ENCODE results near the gene SAA1. TPM values are rescaled to one million over a fixed set of nuclear protein-coding genes. Genes with fewer than 3 reads are reported as not detected.

The SAA1 gene
- total and polyA plus RNA-seq, 9 of the 15 experiments (the other 6 are each of a cell fraction or from before 2014, with no cell fraction given): 6.3 TPM; not detected in 8

DNA sequence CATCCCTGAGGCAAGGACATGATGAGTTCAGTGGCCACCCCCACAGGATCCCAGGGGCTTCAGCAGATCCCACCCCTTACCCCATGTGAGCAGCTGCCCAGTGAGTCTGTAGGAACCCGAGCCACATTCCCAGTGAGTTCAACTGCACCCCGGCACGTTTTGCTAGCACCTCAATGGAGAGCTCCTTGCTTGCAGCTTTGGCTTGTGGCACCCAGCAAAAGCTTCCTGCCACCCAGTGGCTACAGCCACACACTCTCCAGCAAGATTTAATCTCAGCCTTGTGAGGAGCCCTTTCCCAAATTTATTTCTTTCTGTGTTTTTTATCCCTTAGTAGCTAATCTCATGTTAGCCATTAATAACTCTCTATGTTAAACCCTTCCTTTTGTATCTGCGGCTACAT is 4.0 kb downstream of the SAA1 start:
- ChIA-PET CTCF (ENCODE audit: low intra/inter-chr PET ratio) (no interaction called here), POLR2A (interaction anchor here (0.7 kb wide), 1 partner anchor 9 kb away, joined by 3 read pairs; no protein-coding TSS in a partner anchor)
- Histone ChIP-seq H3K4me1 (replicated peaks in 1 of 2; ENCODE audit: control insufficient read depth in 2 of 2, insufficient read depth in 2 of 2, low read length in 2 of 2) (no peaks in the 10 kb centered on the region; a peak in 1 of 5 replicates), H3K36me3 (ENCODE audit: control insufficient read depth, insufficient read depth, low read length) (no peaks in the 10 kb centered on the region), H3K4me3 (no peak overlapping the region), H3K9me1 (ENCODE audit: control insufficient read depth, insufficient read depth, low read length) (no peaks in the 10 kb centered on the region), H3K27me3 (ENCODE audit: control insufficient read depth in 2 of 2, insufficient read depth in 2 of 2, low read length in 2 of 2) (peaks cover 15 to 29% of the 10 kb centered on the region in 2 experiments; a peak in 4 of 5 replicates), H3K9me3 (replicated peaks; ENCODE audit: control insufficient read depth, insufficient read depth, low read depth, low read length) (no peaks in the 10 kb centered on the region), H4K20me1 (replicated peaks; ENCODE audit: control insufficient read depth, insufficient read depth, low read length) (no peaks in the 10 kb centered on the region), H3K79me2 (ENCODE audit: control insufficient read depth, insufficient read depth, low read length) (no peaks in the 10 kb centered on the region), H3K9ac (ENCODE audit: insufficient read depth in 1 of 2, low read depth in 2 of 2, low read length in 2 of 2) (no peak overlapping the region), H3K27ac (ENCODE audit: extremely low read depth, low read depth, low read length) (no peak overlapping the region), H3K4me2 (ENCODE audit: insufficient read depth, low read length) (no peak overlapping the region), H2AFZ (ENCODE audit: low read depth, low read length) (no peak overlapping the region)
- DNase-seq (ENCODE audit: extremely low read depth in 1 of 4, low spot score in 3 of 4) (no peak), FAIRE-seq (no peak), ATAC-seq (no peak)
- no TSS peak for BruUV-seq (replicated peaks)
- TF ChIP-seq EZH2 (IDR thresholded peaks at IDR 0.05; ENCODE audit: borderline replicate concordance, low read depth, low read length): no peak
- no peak for TF ChIP-seq POLR2A (conservative IDR thresholded peaks at IDR 0.05)
- TF ChIP-seq LCOR (CRISPR knock-in tag; IDR thresholded peaks at IDR 0.05): no peak
- TF ChIP-seq, protein P1, sequence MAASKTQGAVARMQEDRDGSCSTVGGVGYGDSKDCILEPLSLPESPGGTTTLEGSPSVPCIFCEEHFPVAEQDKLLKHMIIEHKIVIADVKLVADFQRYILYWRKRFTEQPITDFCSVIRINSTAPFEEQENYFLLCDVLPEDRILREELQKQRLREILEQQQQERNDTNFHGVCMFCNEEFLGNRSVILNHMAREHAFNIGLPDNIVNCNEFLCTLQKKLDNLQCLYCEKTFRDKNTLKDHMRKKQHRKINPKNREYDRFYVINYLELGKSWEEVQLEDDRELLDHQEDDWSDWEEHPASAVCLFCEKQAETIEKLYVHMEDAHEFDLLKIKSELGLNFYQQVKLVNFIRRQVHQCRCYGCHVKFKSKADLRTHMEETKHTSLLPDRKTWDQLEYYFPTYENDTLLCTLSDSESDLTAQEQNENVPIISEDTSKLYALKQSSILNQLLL (CRISPR knock-in tag; IDR thresholded peaks at IDR 0.05; ENCODE audit: borderline replicate concordance): no peak
- TF ChIP-seq, protein P2, sequence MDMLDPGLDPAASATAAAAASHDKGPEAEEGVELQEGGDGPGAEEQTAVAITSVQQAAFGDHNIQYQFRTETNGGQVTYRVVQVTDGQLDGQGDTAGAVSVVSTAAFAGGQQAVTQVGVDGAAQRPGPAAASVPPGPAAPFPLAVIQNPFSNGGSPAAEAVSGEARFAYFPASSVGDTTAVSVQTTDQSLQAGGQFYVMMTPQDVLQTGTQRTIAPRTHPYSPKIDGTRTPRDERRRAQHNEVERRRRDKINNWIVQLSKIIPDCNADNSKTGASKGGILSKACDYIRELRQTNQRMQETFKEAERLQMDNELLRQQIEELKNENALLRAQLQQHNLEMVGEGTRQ (CRISPR knock-in tag; IDR thresholded peaks at IDR 0.05): no peak
- no peak for TF ChIP-seq ZFP30 (CRISPR knock-in tag; IDR thresholded peaks at IDR 0.05; ENCODE audit: borderline replicate concordance)
- TF ChIP-seq MIER1 (IDR thresholded peaks at IDR 0.05; ENCODE audit: low read depth): no peak
- no peak for TF ChIP-seq JUNB (CRISPR knock-in tag; conservative IDR thresholded peaks at IDR 0.05)
- no peak for TF ChIP-seq SMARCA5 (IDR thresholded peaks at IDR 0.05)
- TF ChIP-seq, protein P3, sequence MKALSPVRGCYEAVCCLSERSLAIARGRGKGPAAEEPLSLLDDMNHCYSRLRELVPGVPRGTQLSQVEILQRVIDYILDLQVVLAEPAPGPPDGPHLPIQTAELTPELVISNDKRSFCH (CRISPR knock-in tag; IDR thresholded peaks at IDR 0.05): no peak
- TF ChIP-seq, protein P3 (tag; IDR thresholded peaks at IDR 0.05): no peak
- TF ChIP-seq CCNT2 (IDR thresholded peaks at IDR 0.05; ENCODE audit: borderline replicate concordance, extremely low read depth, insufficient read length, low read depth, low read length): no peak
- 10% methylated on average over 4 of the region's 4 CpGs for WGBS (ENCODE audit: insufficient coverage, low coverage, missing lambda C conversion rate)
- in situ Hi-C loops (cut with MboI) (no loop called here), intact Hi-C loops (cut with micrococcal nuclease) (no loop called here)

All from K562 (cell line).